ENCODE results near the gene RUBCNL. TPM values are rescaled to one million over a fixed set of nuclear protein-coding genes. Genes with fewer than 3 reads are reported as not detected.

RUBCNL gene
- total and polyA plus RNA-seq, 9 of the 15 experiments (the other 6 are each of a cell fraction or from before 2014, with no cell fraction given) = 0.04 to 0.35 (median 0.12) TPM; not detected in 3

DNA sequence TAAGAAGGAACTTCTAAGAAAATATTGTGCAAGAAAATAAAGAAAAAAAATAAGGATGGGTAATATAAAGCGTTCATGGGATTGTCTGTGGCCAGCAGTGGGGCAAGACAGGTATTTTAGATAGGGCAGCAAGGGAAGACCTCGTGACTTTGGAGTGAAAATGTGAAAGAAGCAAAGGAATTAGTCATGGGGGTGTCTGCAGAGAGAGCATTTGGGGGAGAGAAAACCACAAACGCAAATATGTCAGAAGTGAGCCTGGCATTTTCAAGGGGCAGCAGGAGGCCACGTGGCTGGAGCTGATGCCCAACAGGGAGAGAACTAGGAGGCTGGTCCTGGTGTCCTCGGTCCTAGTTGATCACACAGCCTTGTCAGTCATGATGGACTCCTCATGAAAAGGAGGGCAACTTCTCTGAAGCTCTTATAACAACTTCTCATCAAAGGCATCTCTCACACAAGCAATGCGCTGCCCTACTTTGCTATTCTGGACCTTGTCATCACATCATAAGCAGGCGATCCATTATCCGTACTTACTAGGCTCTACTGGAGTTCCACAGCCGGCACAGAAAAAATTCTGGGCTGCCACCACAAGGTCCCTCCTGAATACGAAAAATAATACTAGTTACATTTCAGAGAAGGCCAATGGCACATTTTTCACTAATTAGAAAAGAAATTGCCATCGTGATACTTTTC, 31.0 kb downstream of the RUBCNL start (continued):
- no peak for TF ChIP-seq ARID4B (CRISPR knock-in tag; IDR thresholded peaks at IDR 0.05)
- TF ChIP-seq CEBPG (CRISPR knock-in tag; IDR thresholded peaks at IDR 0.05) = no peak
- TF ChIP-seq CEBPG (tag; conservative IDR thresholded peaks at IDR 0.05 in 1 of 2, IDR thresholded peaks at IDR 0.05 in 1 of 2) = no peak
- TF ChIP-seq, protein P1, sequence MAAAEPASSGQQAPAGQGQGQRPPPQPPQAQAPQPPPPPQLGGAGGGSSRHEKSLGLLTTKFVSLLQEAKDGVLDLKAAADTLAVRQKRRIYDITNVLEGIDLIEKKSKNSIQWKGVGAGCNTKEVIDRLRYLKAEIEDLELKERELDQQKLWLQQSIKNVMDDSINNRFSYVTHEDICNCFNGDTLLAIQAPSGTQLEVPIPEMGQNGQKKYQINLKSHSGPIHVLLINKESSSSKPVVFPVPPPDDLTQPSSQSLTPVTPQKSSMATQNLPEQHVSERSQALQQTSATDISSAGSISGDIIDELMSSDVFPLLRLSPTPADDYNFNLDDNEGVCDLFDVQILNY (CRISPR knock-in tag; IDR thresholded peaks at IDR 0.05) = no peak

Measured in K562 (cell line).